ENCODE measurements around the gene NPFF. TPM values are rescaled to one million over a fixed set of nuclear protein-coding genes. Genes with fewer than 3 reads are reported as not detected.

NPFF gene
- total RNA-seq, 4 donors from 2014 or later = not detected

- intact Hi-C loops (cut with DNase I; ENCODE audit: low total_unique reads) = loop anchor here (10.0 kb wide), 1 partner anchor 50 kb away; no protein-coding TSS in a partner anchor
- TF ChIP-seq POLR2A (IDR thresholded peaks at IDR 0.05) (no peak), CTCF (IDR thresholded peaks at IDR 0.05) (no peak)
- no peak overlapping the region for H3K4me3 ChIP-seq (ENCODE audit: low read depth, poor library complexity, severe bottlenecking)
- 91 to 97% methylated on average over 11 of the region's 11 CpGs for WGBS, 2 donors
- no peak for DNase-seq (ENCODE audit: low spot score in 2 of 2)
Observed at GRCh38 chr12:53464685-53465418, 42.4 kb downstream of the NPFF start.

GRCh38 chr12:53463802-53464560, 43.3 kb downstream of the NPFF start:
- TF ChIP-seq POLR2A (IDR thresholded peaks at IDR 0.05) = no peak
- TF ChIP-seq CTCF (IDR thresholded peaks at IDR 0.05) = no peak
- no peak overlapping the region for H3K4me3 ChIP-seq (ENCODE audit: low read depth, poor library complexity, severe bottlenecking)
- no peak for DNase-seq (ENCODE audit: low spot score in 2 of 2)
- 57 to 60% methylated on average over 5 of the region's 5 CpGs for WGBS, 2 donors
- intact Hi-C loops (cut with DNase I; ENCODE audit: low total_unique reads) = loop anchor here (10.0 kb wide), 1 partner anchor 51 kb away; no protein-coding TSS in a partner anchor

- H3K4me3 ChIP-seq (ENCODE audit: low read depth, poor library complexity, severe bottlenecking) = no peak overlapping the region
- intact Hi-C loops (cut with DNase I; ENCODE audit: low total_unique reads) = loop anchor here (10.0 kb wide), 1 partner anchor 52 kb away; no protein-coding TSS in a partner anchor
- no peak for DNase-seq (ENCODE audit: low spot score in 2 of 2)
- WGBS, 2 donors = 80 to 85% methylated on average over 3 of the region's 3 CpGs
- TF ChIP-seq CTCF (IDR thresholded peaks at IDR 0.05) (no peak), POLR2A (IDR thresholded peaks at IDR 0.05) (no peak)
Observed at GRCh38 chr12:53462935-53463334, 44.3 kb downstream of the NPFF start.

GRCh38 chr12:53461591-53461990, 45.7 kb downstream of the NPFF start:
- intact Hi-C loops (cut with DNase I; ENCODE audit: low total_unique reads) = loop anchor here (10.0 kb wide), 1 partner anchor 53 kb away; no protein-coding TSS in a partner anchor
- 89 to 90% methylated on average over 8 of the region's 8 CpGs for WGBS, 2 donors
- no peak for TF ChIP-seq POLR2A (IDR thresholded peaks at IDR 0.05)
- no peak for TF ChIP-seq CTCF (IDR thresholded peaks at IDR 0.05)
- DNase-seq (ENCODE audit: low spot score in 2 of 2) = no peak
- H3K4me3 ChIP-seq (ENCODE audit: low read depth, poor library complexity, severe bottlenecking) = no peak overlapping the region

GRCh38 chr12:53461059-53461458, 46.2 kb downstream of the NPFF start:
- DNase-seq (ENCODE audit: low spot score in 2 of 2) = no peak
- 78 to 87% methylated on average over 3 of the region's 3 CpGs for WGBS, 2 donors
- TF ChIP-seq POLR2A (IDR thresholded peaks at IDR 0.05) (no peak), CTCF (IDR thresholded peaks at IDR 0.05) (no peak)
- intact Hi-C loops (cut with DNase I; ENCODE audit: low total_unique reads) = loop anchor here (10.0 kb wide), 1 partner anchor 54 kb away; no protein-coding TSS in a partner anchor
- no peak overlapping the region for H3K4me3 ChIP-seq (ENCODE audit: low read depth, poor library complexity, severe bottlenecking)
